CD1c-positive myeloid dendritic cell (primary cell): ENCODE results near the gene DHRS1.
"Not testable (repeated sequence)": the region's sequence is repeated elsewhere in the genome, so short reads cannot be mapped to it uniquely, and the experiment has no call there.

ENCODE experiments used
- DNase-seq: peaks from one replicate; pipeline ENCODE4 v3.0.0-alpha.2; 2016; ENCODE audit errors: extremely low spot score

DHRS1 gene

GRCh38 chr14:24327914-24328313 lies 28.3 kb upstream of the DHRS1 start:
- DNase-seq = not testable (repeated sequence)

- DNase-seq = peak; percentile 54
These were observed 27.7 kb upstream of the DHRS1 start for GRCh38 chr14:24327303-24327702.

DNA sequence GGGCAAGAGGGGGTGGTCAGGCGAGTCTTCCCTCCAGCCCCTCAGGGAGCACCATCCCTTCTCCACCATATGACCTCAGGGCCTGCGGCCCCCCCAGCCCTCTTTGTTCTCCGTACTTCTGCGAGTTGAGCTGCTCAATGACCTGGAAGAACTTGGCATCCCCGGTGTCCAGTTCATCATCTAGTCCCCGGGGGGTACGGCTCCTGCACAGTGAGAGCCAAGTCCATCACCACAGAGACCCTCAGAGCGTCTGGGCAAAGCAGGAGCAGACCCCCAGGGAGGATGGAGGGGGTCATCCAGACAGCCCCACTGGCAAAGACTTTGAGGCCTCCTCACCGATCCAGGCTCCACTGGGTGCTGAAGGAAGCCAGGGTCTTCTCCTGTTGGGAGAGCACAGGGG lies 26.4 kb upstream of the DHRS1 start:
- no peak for DNase-seq

DNA sequence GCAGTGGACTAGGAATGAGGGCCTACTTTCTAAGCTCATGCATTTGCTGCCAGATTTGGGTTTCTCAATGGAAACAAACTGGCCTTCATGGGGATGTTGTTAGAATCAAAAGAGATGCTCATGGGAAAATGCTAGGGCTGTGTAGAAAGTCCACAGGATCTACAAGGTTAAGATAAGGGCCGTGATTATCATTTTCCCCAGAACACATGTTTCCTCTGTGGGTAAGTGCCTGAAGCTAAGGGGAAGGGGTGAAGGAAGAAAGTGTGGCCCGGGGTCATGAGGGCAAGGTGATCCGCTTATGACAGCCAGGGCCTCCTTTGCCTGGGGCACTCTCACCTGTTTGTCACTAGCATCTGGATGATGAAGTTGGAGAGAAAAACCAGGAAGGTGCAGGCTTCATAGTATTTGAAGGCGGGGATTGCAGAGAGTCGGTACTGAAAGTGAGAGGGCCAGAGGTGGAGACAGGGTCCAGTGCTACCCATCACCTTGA lies 25.5 kb upstream of the DHRS1 start:
- no peak for DNase-seq

GRCh38 chr14:24324024-24324423 lies 24.4 kb upstream of the DHRS1 start:
- DNase-seq = no peak

- no peak for DNase-seq
These were observed 23.8 kb upstream of the DHRS1 start for GRCh38 chr14:24323341-24323740.

DNA sequence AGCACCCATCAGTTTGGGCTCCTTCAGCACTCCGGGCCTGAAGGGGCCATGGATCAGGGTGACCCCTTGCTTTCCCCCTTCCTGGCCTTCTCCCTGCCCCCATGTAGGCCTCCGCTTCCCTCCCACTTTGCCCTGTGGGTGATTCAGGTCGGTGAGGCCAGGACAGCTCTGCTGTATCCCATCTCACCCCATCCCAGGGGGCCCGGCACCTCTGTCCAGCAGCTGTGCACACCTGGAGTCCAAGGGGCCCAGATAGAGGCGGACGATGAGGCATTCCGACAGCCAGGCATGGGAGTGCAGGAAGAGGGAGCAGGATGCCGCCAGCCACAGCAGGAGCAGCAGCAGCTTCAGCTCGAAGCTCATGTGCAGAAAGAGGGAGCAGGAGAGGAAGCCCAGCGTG lies 23.1 kb upstream of the DHRS1 start:
- DNase-seq = no peak

GRCh38 chr14:24321212-24321975 lies 21.8 kb upstream of the DHRS1 start:
- no peak for DNase-seq

DNA sequence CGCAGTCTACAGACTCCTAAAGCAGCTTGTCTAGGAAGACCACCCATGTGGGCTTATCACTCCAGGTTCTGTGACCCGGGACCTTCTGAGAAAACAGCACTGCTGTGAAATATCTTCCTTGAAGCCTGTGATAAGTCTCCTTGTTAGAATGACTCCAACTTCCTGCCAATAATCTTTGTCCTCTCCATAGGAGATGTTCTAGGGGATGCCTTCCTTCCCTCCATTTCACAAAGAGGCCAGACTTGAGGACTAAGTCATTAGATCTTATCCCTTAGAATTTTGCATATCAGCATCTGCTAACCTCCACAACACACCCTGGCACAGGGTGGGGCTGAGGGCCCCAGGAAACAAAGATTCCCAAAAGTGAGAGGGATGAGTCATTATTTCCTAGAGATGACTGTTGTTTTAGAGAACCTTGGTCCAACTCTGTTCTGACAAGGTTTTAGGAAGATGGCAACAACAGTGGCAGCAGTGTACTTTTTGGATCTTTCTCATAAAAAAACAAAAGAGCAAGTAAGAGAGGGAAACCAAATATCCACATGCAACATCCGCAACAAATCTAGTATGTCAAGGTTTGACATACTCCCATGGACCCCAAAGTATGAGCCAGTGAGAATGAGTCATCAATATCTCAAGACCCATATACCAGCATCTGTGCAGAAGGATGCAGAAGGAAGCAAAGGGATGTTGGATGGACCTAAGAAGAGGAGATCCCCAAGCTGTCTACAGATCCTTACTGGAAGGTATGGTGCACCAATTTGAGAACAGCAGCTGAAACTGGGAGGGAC lies 17.8 kb upstream of the DHRS1 start:
- DNase-seq = peak; percentile 45

DNA sequence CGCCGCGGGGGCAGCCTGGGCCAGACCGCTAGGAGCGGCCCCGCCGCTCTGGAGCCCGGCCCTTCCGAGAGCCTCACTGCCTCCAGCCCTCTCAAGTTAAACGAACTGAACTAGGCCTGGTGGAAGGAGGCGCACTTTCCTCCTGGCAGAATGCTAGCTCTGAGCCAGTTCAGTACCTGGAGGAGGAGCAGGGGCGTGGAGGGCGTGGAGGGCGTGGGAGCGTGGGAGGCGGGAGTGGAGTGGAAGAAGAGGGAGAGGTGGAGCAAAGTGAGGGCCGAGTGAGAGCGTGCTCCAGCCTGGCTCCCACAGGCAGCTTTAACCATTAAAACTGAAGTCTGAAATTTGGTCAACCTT lies 17.0 kb upstream of the DHRS1 start:
- no peak for DNase-seq

- no peak for DNase-seq
These were observed 16.4 kb upstream of the DHRS1 start for GRCh38 chr14:24315807-24316596.

DNA sequence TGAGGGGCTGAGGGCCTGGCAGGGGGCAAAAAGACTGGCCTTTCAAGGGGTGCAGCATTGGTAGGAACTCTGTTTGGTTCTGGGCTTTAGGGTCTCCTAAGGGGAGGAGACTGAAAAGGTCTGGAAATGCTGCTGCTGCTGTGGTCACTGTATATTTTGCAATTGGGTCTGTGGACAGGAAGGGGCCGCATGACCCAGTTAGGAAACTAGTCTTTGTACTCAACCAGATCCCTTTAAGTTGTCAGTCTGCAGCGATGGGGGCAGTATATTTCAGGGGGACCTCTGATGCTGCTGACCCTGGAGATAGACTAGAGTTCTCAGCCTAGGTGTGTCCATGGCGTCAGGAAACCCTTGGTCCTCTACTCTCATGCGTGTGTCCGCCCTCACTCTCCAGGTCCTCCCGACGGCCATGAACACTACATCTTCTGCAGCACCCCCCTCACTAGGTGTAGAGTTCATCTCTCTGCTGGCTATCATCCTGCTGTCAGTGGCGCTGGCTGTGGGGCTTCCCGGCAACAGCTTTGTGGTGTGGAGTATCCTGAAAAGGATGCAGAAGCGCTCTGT lies 15.7 kb upstream of the DHRS1 start:
- DNase-seq = no peak

DNA sequence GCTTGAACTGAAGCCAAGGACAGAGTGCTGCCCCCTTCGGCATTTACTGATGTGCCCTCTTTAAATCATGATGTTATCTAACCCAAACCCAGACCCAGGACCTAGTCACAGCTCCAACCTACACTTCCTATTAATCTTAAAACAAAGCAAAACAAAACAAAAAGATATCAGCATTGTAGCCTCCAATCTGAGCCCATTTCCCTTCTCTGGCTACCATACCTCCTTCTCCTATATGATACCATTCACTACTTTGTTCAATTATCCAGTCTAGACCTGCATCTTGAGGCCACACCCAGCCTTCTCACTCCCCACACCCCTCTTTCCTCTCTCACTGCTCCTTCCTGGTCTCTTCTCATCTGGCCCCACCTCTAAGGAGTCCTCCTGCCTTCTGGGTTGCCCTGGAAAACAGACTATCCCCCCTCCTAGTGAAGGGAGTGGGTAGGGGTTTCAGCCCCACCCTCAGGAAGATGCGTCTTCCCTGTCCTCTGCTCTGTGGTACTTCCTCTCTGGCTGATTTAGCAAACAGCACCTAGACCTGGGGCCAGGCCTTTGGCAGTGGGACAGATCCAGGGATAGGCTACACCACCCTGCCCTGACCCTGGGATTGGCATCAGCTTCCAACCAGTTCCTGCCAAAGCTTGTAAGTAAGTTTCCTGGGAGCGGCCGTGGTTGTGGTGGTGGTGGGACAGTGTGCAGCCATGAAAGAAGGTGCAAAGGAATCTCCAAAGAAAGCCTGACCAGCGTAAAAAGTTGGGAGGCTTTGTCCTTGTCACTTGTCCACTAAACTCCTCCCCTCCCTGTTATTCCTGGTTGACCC lies 15.0 kb upstream of the DHRS1 start:
- DNase-seq = no peak

- DNase-seq = peak; percentile 70
These were observed 14.3 kb upstream of the DHRS1 start for GRCh38 chr14:24313913-24314312.

- peak; percentile 91 for DNase-seq
These were observed 13.3 kb upstream of the DHRS1 start for GRCh38 chr14:24312736-24313507.

GRCh38 chr14:24311837-24312615 lies 12.4 kb upstream of the DHRS1 start:
- DNase-seq = peak; percentile 63

DNA sequence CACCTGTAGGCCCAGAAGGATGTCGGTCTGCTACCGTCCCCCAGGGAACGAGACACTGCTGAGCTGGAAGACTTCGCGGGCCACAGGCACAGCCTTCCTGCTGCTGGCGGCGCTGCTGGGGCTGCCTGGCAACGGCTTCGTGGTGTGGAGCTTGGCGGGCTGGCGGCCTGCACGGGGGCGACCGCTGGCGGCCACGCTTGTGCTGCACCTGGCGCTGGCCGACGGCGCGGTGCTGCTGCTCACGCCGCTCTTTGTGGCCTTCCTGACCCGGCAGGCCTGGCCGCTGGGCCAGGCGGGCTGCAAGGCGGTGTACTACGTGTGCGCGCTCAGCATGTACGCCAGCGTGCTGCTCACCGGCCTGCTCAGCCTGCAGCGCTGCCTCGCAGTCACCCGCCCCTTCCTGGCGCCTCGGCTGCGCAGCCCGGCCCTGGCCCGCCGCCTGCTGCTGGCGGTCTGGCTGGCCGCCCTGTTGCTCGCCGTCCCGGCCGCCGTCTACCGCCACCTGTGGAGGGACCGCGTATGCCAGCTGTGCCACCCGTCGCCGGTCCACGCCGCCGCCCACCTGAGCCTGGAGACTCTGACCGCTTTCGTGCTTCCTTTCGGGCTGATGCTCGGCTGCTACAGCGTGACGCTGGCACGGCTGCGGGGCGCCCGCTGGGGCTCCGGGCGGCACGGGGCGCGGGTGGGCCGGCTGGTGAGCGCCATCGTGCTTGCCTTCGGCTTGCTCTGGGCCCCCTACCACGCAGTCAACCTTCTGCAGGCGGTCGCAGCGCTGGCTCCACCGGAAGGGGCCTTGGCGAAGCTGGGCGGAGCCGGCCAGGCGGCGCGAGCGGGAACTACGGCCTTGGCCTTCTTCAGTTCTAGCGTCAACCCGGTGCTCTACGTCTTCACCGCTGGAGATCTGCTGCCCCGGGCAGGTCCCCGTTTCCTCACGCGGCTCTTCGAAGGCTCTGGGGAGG lies 11.3 kb upstream of the DHRS1 start, which contains the start of gene LTB4R:
TSS of gene LTB4R (plus strand) at position 857 of the 959 bp plus-strand sequence. CDS start 4,150 bp downstream, outside the sequence.
- peak; percentile 72 for DNase-seq

GRCh38 chr14:24310265-24310645 lies 10.7 kb upstream of the DHRS1 start:
- DNase-seq = no peak
